Endothelial cell (in vitro differentiated cells): ENCODE data around the gene SLC52A3. TPM values are rescaled to one million over a fixed set of nuclear protein-coding genes. Genes with fewer than 3 reads are reported as not detected.
"Not testable (repeated sequence)": the region's sequence is repeated elsewhere in the genome, so short reads cannot be mapped to it uniquely, and the experiment has no call there.

ENCODE experiments used
- DNase-seq: peaks from one replicate; pipeline ENCODE4 v3.0.0; 2021; ENCODE audit warnings: low spot score
- H3K27ac Mint-ChIP-seq: one replicate; pipeline ENCODE4 v1.8.0; 2021; ENCODE audit warnings: mixed read lengths, inconsistent platforms; ENCODE audit not compliant: unreplicated experiment
- H3K27me3 Mint-ChIP-seq: one replicate; pipeline ENCODE4 v1.8.0; 2021; ENCODE audit warnings: mild to moderate bottlenecking, moderate library complexity, mixed read lengths, inconsistent platforms; ENCODE audit not compliant: unreplicated experiment
- H3K36me3 Mint-ChIP-seq: one replicate; pipeline ENCODE4 v1.8.0; 2021; ENCODE audit warnings: mild to moderate bottlenecking, low read depth, mixed read lengths, inconsistent platforms; ENCODE audit not compliant: unreplicated experiment
- H3K4me1 Mint-ChIP-seq: one replicate; pipeline ENCODE4 v1.8.0; 2021; ENCODE audit warnings: mild to moderate bottlenecking, mixed read lengths, inconsistent platforms; ENCODE audit not compliant: unreplicated experiment
- H3K4me3 Mint-ChIP-seq: one replicate; pipeline ENCODE4 v1.8.0; 2021; ENCODE audit warnings: mild to moderate bottlenecking, mixed read lengths, inconsistent platforms; ENCODE audit not compliant: unreplicated experiment
- H3K9me3 Mint-ChIP-seq: one replicate; pipeline ENCODE4 v1.8.0; 2021; ENCODE audit warnings: mixed read lengths, inconsistent platforms; ENCODE audit not compliant: unreplicated experiment
- total RNA-seq: library from RNA; stranded (reverse); fragmentation: NEBNext Ultra II Directional; extraction: Animal tissue kit (Norgen Biotek cat#: 25700); gene quantifications from one replicate; pipeline ENCODE4 v1.2.1, GENCODE V29; 2021; ENCODE audit not compliant: unreplicated experiment
- TF ChIP-seq, protein P1 (sequence below): fragments of 200-600 bp; sonication (generic); IDR thresholded peaks from one replicate; pipeline ENCODE4 v1.5.0; 2021; ENCODE audit warnings: antibody characterized with exemption; ENCODE audit not compliant: unreplicated experiment

The SLC52A3 gene
- total RNA-seq, 1 donor from 2014 or later = 2.9 TPM

DNA sequence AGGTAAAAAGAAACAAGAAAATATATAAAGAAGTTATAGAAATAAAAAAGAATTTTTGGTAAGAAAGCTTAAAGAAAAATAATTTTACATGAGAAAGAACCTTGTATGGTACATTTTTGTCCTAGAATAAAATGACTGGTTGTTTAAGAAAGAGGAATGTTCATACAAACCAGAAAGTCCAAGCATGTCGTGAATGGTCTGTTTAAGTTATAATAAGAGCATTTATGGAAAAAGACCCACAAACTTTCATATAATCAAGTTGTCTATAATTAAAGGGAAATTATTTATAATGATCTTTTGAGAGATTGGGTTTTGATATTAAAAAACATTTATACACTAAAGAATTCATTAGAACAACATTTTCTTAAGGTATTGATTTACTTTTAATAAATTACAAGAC, 37.4 kb upstream of the SLC52A3 start:
- peaks cover 4% of the 10 kb centered on the region for H3K9me3 Mint-ChIP-seq
- no peaks in the 10 kb centered on the region for H3K36me3 Mint-ChIP-seq
- no peaks in the 10 kb centered on the region for H3K27me3 Mint-ChIP-seq
- no peaks in the 10 kb centered on the region for H3K4me1 Mint-ChIP-seq
- no peak overlapping the region for H3K27ac Mint-ChIP-seq
- no peak overlapping the region for H3K4me3 Mint-ChIP-seq
- DNase-seq = no peak
- TF ChIP-seq, protein P1, sequence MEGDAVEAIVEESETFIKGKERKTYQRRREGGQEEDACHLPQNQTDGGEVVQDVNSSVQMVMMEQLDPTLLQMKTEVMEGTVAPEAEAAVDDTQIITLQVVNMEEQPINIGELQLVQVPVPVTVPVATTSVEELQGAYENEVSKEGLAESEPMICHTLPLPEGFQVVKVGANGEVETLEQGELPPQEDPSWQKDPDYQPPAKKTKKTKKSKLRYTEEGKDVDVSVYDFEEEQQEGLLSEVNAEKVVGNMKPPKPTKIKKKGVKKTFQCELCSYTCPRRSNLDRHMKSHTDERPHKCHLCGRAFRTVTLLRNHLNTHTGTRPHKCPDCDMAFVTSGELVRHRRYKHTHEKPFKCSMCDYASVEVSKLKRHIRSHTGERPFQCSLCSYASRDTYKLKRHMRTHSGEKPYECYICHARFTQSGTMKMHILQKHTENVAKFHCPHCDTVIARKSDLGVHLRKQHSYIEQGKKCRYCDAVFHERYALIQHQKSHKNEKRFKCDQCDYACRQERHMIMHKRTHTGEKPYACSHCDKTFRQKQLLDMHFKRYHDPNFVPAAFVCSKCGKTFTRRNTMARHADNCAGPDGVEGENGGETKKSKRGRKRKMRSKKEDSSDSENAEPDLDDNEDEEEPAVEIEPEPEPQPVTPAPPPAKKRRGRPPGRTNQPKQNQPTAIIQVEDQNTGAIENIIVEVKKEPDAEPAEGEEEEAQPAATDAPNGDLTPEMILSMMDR = no peak

- Mint-ChIP-seq H3K27me3 (peaks cover 3% of the 10 kb centered on the region), H3K9me3 (peaks cover 4% of the 10 kb centered on the region), H3K4me1 (no peaks in the 10 kb centered on the region), H3K4me3 (no peak overlapping the region), H3K27ac (no peak overlapping the region), H3K36me3 (no peaks in the 10 kb centered on the region)
- TF ChIP-seq, protein P1 = no peak
- DNase-seq = no peak
Observed at GRCh38 chr20:801678-802077, 33.4 kb upstream of the SLC52A3 start.

DNA sequence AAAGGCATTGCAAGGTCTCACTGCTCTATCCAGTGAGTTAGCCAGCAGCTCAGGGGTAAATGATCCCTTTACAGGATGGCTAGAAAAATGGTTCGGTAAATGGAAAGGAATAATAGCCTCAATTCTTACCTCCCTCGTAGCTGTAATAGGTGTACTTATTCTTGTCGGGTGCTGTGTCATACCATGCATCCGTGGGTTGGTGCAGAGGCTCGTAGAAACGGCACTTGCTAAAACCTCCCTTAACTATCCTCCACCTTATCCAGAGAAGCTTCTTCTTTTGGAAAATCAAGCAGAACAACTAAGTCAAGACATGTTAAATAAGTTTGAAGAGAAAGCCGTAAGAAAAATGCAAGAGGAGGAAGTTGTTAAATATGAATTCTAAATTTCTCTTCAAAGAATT, 31.7 kb upstream of the SLC52A3 start:
- not testable (repeated sequence) for DNase-seq, H3K4me3 Mint-ChIP-seq, H3K36me3 Mint-ChIP-seq, H3K9me3 Mint-ChIP-seq, H3K27ac Mint-ChIP-seq, H3K4me1 Mint-ChIP-seq, H3K27me3 Mint-ChIP-seq

DNA sequence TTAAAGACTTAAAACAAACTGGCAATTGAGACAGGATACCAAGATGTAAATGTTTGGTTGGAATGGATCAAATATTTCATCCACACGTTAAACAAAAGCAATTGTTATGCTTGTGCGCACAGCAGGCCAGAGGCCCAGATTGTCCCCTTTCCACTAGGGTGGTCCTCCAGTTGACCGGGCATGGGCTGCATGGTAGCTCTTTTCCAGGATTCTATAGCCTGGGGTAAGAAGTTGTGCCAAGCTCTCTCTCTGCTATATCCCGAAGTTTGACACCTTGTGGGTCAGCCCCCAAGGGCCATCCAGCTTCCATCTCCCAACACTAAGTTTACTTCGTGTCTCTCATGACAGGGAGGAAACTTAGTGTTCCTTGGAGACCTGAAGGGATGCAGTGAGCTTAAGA, 30.4 kb upstream of the SLC52A3 start:
- H3K4me1 Mint-ChIP-seq, H3K4me3 Mint-ChIP-seq, H3K36me3 Mint-ChIP-seq, H3K9me3 Mint-ChIP-seq, H3K27ac Mint-ChIP-seq, H3K27me3 Mint-ChIP-seq, DNase-seq: not testable (repeated sequence)

- Mint-ChIP-seq H3K9me3 (peaks cover 2% of the 10 kb centered on the region), H3K27ac (no peak overlapping the region), H3K4me3 (no peak overlapping the region), H3K27me3 (peaks cover 7% of the 10 kb centered on the region), H3K4me1 (no peaks in the 10 kb centered on the region), H3K36me3 (peaks cover 8% of the 10 kb centered on the region)
- TF ChIP-seq, protein P1 = no peak
- no peak for DNase-seq
Observed at GRCh38 chr20:796921-797320, 28.6 kb upstream of the SLC52A3 start.

DNA sequence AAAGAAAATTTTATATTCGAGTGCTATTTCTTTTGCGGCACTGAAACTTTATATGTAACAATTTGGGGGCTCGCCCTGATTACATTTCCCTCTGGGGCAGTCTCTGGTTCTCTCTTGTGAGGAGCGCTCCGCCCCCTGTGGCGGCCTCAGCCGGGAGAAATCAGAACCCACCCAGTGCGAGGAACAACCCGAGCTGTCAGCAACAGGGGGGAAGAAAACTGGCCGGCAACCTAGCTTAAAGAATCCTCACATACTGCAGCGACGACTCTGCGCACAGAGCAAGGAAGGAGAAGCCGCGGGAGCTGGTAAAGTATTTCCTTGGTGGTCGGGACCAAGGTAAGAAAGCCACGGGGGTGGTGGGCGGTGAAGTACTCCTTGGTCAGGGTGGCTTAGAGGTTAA, 23.9 kb upstream of the SLC52A3 start:
- Mint-ChIP-seq H3K9me3 (peaks cover 6% of the 10 kb centered on the region), H3K27me3 (peaks cover 4% of the 10 kb centered on the region), H3K4me3 (no peak overlapping the region), H3K4me1 (no peaks in the 10 kb centered on the region), H3K27ac (no peak overlapping the region), H3K36me3 (peaks cover 12% of the 10 kb centered on the region)
- no peak for DNase-seq
- TF ChIP-seq, protein P1 = no peak
